IPS-NIHi11 (cell line): ENCODE measurements around the gene RIC3.

Source experiments
- DNase-seq: peaks from one replicate; pipeline ENCODE4 v3.0.0; 2012; ENCODE audit warnings: mixed read lengths, low spot score

RIC3 gene, protein sequence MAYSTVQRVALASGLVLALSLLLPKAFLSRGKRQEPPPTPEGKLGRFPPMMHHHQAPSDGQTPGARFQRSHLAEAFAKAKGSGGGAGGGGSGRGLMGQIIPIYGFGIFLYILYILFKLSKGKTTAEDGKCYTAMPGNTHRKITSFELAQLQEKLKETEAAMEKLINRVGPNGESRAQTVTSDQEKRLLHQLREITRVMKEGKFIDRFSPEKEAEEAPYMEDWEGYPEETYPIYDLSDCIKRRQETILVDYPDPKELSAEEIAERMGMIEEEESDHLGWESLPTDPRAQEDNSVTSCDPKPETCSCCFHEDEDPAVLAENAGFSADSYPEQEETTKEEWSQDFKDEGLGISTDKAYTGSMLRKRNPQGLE

GRCh38 chr11:8168485-8169257 is at the start of gene RIC3:
TSS of gene RIC3 (minus strand) at chr11:8169025. CDS start at chr11:8168989, 36 bp downstream.
- DNase-seq: peak; percentile 59

DNA sequence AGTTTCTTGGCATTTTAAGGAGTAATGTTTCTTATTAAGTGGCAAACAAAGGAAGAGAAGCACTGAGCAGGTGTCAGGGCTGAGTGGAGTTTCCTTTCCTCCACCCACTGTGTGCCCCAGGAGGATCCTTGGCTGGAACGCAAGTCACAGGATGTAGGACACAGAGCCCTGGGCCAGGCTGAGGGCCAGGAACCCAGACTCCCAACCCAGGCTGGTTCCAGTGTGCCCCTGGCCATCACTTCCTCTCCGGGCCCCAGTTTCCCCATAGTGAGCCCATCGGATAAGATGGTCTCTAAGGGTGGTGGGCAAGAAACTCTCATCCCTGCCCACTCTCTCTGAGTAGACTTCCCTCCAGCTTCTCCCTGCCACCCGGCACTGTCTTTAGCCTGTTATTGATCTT is 49.6 kb upstream of the RIC3 start:
- DNase-seq: no peak

DNA sequence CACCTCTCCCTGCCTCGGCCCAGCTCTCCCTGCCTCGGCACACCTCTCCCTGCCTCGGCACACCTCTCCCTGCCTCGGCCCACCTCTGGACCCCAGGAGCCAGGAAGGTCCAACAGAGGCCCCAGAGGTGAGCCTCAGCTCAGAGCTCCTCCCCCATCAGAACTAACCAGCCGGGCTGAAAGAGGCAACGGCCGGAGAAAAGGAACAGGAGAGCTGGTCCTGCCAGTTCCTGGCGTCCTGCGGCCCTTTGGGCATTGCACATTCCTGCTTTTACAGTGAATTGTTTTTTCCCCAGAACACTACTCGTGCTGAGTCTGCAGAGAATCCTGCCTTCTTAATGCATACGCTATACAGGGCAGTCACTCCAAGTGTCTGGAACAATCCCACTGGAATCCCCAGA is 49.1 kb upstream of the RIC3 start:
- no peak for DNase-seq

- DNase-seq: no peak
These were observed 48.3 kb upstream of the RIC3 start for GRCh38 chr11:8217136-8217535.

DNA sequence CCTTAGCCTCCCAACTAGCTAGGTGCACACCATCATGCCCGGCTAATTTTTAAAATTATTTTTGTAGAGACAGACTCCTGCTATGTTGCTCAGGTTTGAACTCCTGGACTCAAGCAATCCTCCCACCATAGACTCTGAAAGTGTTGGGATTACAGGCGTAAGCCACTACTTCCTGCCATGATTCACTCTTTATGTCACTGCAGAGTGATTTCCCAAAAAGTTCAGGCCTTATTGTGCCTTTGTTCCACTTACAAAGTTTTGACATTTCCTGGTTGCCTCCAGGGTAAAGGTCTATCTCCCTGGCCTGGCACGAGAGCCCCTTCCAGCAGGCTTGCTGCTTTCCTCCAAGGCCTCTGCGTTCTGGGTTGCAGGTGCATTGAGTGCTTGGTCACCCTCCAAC is 44.6 kb upstream of the RIC3 start:
- no peak for DNase-seq

- DNase-seq: peak; percentile 62
These were observed 40.5 kb upstream of the RIC3 start for GRCh38 chr11:8209208-8209807.

DNA sequence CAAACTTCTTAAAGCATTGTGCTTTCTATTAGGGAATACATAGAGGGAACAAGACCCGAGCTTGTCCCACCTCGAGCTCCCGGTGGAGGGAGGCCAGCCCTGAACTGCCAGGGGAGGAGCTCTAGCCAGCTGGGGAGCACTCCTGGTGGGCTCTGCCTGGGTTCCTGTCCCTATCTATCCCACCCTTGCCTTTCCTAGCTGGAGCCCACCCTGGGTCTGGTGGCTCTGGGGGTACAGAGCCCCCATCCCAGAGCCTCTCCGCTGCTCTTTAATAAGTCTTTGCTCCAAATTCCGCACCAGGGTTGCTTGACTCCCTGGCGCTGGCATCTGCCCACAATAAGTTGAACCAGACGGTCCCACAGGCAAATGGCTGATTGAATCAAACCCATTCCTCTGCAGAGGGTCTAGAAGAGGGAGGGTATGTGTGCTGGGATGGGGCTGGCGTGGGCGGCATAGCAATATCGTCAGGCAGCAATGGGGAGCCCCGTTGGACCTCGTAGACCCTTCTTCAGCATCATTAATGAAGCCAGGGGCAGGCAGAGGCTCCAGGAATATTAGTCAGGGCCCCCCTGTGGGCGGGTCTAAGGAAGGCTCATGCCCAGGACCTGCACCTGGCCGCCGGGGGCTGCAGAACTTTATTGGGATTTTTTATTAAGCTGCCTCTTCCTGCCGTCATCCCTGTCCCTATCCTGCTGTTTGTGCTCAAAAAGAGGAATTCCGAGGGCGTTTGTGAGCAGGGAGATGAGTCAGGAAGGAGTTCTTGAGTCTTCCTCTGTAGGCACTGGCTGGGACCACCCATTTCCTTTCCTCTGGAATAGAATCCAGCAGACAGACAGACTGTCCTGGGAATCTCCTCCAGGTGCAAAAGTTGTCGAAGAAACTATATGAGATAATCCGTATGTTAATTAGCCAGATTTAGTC is 38.5 kb upstream of the RIC3 start:
- no peak for DNase-seq

DNA sequence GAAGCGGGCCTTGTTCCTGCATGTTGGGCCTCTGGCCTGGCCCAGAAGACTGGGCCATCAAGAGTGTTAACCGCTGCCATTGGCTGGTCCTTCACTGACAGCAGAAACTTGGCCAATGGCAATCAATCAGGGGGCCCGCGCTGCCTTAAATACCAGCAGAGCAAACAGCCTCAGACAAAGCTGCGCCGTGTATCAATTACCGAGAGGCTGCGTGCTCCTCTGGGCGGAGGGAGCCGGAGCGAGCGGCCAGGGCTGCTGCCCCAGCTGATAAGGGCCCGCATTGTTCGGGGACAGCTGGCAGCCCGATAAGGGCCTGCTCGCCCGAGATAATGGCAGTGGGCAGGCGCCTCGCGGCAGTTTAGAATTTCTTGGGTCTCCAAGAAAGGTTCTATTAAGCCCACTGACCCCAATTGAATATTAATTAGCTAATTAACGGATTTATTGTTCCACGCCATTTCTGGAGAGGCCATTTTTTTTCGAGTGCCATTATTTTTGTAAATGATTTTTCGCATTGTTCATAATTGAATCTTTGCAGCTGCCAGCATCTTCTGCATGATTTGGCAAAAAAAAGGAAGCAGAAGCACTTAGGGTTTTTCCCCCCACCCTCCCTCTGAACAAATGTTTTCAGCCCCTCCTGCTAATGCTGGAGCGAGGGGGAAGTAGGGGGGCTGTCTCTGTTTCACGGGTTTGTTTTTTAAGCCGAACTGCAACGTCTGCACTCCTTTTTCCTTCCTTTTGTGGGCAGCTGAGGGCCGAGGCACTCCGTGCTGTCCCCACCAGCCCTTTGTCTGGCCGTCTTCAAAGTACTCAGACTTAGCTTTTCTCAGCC is 37.6 kb upstream of the RIC3 start:
- DNase-seq: no peak

DNA sequence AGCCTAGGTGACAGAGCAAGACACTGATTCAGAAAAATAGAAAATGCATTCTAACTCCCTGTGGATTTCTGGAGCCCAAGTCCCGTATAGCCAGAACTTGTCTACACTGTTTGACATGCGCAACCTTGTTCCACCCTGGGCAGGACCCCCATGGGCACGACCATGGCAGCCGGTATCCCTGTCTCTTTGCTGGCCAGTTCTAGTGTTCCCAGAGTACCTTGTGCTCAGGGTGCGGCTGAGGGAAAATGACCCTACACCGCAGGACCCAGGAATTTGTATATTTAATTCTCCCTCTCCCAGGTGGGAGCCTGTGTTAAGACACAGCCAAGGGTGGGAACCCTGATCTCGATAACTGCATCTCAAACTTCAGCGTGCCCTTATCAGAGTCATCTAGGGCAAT is 36.7 kb upstream of the RIC3 start:
- no peak for DNase-seq

GRCh38 chr11:8204596-8204995 is 35.8 kb upstream of the RIC3 start:
- DNase-seq: no peak

DNA sequence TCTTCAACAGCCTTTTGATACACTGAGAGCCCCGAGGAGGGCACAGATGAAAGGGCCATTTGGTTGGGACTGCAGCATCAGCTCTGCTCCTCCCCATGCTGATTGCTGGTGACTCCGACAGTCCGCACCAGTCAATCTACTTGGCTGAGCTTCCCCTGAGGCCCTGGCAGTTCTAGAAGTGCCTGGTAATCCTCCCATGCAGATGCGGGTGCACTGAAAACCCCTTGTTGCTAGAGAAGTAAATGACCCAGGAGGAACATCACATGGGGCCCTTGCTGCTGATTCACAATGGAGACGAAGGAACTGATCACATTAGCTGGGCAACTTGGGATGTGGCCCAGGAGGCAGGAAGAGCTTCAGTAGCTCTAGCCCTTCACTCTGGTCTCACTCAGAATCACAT is 35.2 kb upstream of the RIC3 start:
- no peak for DNase-seq

DNA sequence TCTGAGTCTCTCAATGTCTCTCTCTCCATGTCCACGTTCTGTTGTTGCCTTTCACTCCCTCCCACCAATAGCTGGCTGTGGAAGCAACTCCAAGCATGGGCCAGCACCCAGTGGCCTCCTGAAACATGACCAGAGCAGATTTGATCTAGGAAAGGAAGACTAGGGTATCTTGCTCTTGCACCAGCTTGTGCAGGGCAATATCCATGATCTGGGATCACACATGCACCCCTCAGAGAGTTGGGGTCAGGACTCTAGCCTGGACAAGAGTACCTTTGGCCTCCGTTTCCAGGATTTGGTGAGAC is 34.5 kb upstream of the RIC3 start:
- no peak for DNase-seq

DNA sequence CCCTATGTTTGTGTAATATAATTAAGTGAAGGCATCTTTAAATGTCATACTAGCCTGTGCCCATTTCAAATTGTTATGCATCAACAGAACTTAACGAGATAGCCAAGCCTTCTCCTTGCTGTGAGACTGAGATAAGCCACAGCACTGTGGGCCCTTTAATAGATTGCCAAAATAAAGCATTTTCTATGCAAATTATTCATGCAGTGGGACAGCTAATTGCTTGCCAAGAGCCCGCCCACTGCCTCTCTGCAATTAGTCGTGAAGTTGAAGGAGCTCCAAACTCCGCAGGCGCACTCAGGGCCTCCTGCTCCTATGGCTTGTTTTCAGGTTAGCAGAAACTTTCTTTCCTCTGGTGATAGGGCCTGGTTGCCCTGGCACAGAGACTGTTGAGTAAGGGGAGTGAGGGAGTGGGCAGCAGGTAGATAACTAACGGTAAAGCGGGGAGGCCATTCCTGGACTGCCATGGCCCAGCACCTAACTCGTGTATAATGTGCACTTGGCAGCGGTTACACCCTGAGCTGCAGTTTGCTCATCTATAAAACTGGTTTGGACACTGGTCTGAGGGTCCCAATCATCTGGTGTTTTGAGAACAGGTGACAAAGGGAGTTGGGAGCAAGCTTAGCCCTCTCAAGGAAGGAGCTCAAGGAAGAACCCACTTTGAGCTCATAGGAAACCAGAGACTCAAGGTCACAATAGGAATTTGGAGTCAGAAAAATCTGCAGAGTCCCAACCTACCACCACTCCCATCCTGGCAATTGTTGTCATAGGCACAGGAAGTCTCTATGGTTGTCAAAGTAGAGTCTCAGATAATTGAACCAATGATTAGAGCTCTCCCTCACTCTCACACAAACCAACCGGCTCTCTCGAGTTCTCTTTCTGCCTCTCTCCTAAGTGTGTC is 33.9 kb upstream of the RIC3 start:
- DNase-seq: no peak

DNA sequence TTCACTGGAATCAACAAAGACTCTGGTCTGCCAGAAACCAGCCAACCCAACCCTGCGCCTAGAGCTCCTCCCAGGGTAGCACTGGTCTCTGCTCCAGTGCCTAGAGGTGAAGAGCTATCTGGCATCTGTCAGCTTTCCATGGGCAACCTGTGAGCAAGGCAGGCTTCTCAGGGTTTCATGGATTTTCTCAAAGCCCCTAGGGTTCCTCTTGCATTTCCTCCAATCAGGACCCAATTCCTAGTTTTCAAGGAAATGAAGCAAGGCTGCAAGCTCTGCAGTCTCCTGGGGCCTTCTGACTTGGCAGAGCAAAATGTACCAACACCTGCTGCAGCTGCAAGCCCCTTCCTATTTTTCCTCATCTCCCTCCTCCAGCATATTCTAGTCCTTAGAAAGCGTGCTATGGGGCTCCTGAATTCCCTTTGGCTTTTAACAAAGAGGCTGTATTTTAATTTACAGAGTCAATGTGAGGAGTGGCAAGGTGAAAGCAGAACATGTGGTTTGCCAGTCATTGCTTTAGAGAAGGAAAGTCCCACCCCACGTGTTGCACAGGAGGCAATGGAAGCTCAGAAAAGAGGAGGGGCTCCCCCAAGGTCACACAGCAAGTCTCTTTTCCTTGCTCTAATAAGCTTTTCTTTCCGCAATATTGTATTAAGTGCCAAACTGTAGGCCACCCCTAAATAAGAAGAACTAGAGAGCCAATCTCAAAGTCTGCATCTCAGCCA is 33.0 kb upstream of the RIC3 start:
- DNase-seq: no peak

DNA sequence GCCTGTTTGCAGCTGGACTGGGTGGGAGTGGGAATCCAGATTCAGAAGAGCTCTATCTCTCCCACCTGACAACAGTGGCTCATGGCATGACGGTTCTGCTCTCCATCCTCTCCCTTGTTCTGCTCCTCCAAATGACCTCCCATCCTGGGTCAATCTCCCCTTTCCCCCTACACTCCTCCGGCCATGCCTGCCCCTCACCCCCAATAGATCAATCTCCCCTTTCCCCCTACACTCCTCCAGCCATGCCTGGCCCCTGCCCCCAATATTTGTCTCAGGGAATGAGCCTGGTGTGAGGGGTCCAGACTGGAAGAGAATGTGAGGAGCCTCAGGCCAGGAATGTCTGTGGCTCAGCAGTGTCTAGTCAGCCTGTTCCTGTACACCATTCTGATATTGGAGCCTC is 30.9 kb upstream of the RIC3 start:
- DNase-seq: no peak

- DNase-seq: no peak
These were observed 27.9 kb upstream of the RIC3 start for GRCh38 chr11:8196749-8197148.

DNA sequence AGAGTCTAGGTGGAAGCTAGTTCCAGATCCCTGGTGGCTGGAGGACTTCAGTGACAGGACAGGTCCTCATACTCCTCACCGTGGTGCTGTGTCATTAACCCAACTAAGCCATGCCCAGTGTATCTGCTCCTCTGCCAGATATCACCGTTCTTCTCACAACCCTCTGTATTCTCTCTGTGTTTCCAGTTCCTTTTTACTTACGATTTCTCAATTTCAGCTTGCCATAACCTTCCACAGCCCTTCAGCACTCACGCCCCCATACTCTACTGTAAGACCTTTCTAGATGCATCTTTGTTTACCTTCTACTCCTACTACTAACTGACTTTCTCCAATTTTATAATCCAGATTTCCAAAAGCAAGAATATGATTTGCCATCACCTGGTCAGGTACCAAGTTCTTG is 26.1 kb upstream of the RIC3 start:
- no peak for DNase-seq

DNA sequence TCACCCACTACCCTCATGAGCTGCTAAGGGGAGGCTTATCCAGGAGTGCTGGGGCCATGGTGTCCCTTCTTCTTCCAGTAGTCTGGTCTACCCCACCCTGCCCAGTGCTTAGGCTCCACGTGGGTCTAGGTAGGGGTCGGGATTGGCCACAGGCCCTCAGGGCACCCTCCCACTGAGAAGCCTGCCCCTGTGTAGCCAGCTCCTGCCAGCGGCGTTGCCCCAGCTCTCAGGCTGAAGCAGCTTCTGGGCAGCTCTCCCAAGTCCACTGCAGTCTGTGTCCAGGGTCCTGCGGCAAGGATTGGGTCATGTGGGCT is 24.0 kb upstream of the RIC3 start:
- DNase-seq: no peak

- DNase-seq: peak; percentile 89
These were observed 23.4 kb upstream of the RIC3 start for GRCh38 chr11:8192016-8192895.
